H54 (cell line): ENCODE results near the gene PVALEF.

Experiments used
- DNase-seq: peaks from one replicate; pipeline ENCODE4 v3.0.0; 2011; ENCODE audit warnings: low spot score, mixed read lengths; ENCODE audit not compliant: insufficient read length
- FAIRE-seq: peaks from 3 replicates; lab custom pipeline; 2011; peaks lifted over from hg19 to GRCh38; lab: Jason Lieb, UNC
- POLR2A ChIP-seq: IDR thresholded peaks from 2 replicates; pipeline ENCODE4 v1.6.1; 2011; ENCODE audit warnings: low read depth, mild to moderate bottlenecking, low read length

PVALEF gene

GRCh38 chr17:81165246-81166032 lies at the start of gene PVALEF:
Gene PVALEF (plus strand): TSS chr17:81165507. CDS start chr17:81181227, 15,720 bp downstream.
- no peak for FAIRE-seq
- no peak for DNase-seq
- TF ChIP-seq POLR2A, result no peak

GRCh38 chr17:81115749-81116464 lies 49.4 kb upstream of the PVALEF start:
- TF ChIP-seq POLR2A, result no peak
- no peak for DNase-seq
- FAIRE-seq, result no peak

- FAIRE-seq (no peak), DNase-seq (no peak)
- no peak for TF ChIP-seq POLR2A
These were observed 48.6 kb upstream of the PVALEF start for GRCh38 chr17:81116704-81117103.

- no peak for TF ChIP-seq POLR2A
- no peak for FAIRE-seq
- no peak for DNase-seq
These were observed 47.6 kb upstream of the PVALEF start for GRCh38 chr17:81117672-81118198.

- DNase-seq (no peak), FAIRE-seq (no peak)
- TF ChIP-seq POLR2A, result no peak
These were observed 46.7 kb upstream of the PVALEF start for GRCh38 chr17:81118308-81119221.

GRCh38 chr17:81119223-81120148 lies 45.8 kb upstream of the PVALEF start:
- DNase-seq (peak; percentile 98), FAIRE-seq (peak; percentile 81)
- peak; percentile 21; the same call in 1 of the 2 replicates for TF ChIP-seq POLR2A

- no peak for TF ChIP-seq POLR2A
- DNase-seq (no peak), FAIRE-seq (no peak)
These were observed 45.2 kb upstream of the PVALEF start for GRCh38 chr17:81120149-81120484.

GRCh38 chr17:81120695-81121621 lies 44.3 kb upstream of the PVALEF start:
- no peak for TF ChIP-seq POLR2A
- DNase-seq (no peak), FAIRE-seq (no peak)

- no peak for DNase-seq
- FAIRE-seq, result no peak
- no peak for TF ChIP-seq POLR2A
These were observed 43.2 kb upstream of the PVALEF start for GRCh38 chr17:81121841-81122733.
